K562 (cell line): ENCODE measurements around the gene MUSTN1. TPM values are rescaled to one million over a fixed set of nuclear protein-coding genes. Genes with fewer than 3 reads are reported as not detected.

ENCODE experiments used
- ATAC-seq: fragments of 200-7000 bp; cut with Tn5 transposase; 3 replicates; pipeline ENCODE4 v1.9.1; 2020; ENCODE audit warnings: moderate library complexity
- BruUV-seq: library from RNA; stranded (reverse); fragments of 400-500 nt; replicated peaks from 2 replicates; lab custom pipeline; 2021; lab: Mats Ljungman, UMichigan
- CTCF ChIA-PET: fragments of 300-600 bp; formaldehyde crosslinking; extraction: SDS; loops from one replicate; lab custom pipeline; 2021; ENCODE audit warnings: low intra/inter-chr PET ratio; lab: Yijun Ruan, JAX
- POLR2A ChIA-PET: fragments of 300-600, 350-650 bp; sonication (Branson Sonifier 250); formaldehyde crosslinking; extraction: SDS; loops from one replicate; lab custom pipeline; 2021; ENCODE audit warnings: antibody characterized with exemption, inconsistent platforms; lab: Yijun Ruan, JAX
- DNase-seq, 4 experiments: peaks; one replicate each; pipeline versions ENCODE4 v3.0.0 to v3.0.0-alpha.2; 2011 to 2018; ENCODE audit warnings: low spot score in 3 of 4, mixed read lengths in 3 of 4; ENCODE audit errors: extremely low read depth in 1 of 4
- FAIRE-seq: peaks from 2 replicates; lab custom pipeline; 2011; peaks lifted over from hg19 to GRCh38; lab: Jason Lieb, UNC
- H2AFZ ChIP-seq: 2 replicates; pipeline ENCODE4 v1.6.0; 2011; ENCODE audit warnings: low read depth, low read length, control low read depth, inconsistent platforms
- H3K27ac ChIP-seq: fragments of 200-600 bp; 3 replicates; pipeline ENCODE4 v1.8.0; 2011; ENCODE audit warnings: low read depth, mild to moderate bottlenecking, control low read depth, inconsistent platforms, low read length, moderate library complexity, mixed read lengths; ENCODE audit errors: extremely low read depth
- H3K27me3 ChIP-seq, 2 experiments: fragments of 300-600 bp in 1 of 2; 2 replicates in 1 of 2; 3 replicates in 1 of 2; pipeline versions ENCODE4 v1.6.0 to v1.8.0; 2011; ENCODE audit warnings: inconsistent platforms in 2 of 2, low read length in 2 of 2, mild to moderate bottlenecking in 1 of 2, mixed read lengths in 1 of 2, moderate library complexity in 1 of 2; ENCODE audit not compliant: control insufficient read depth in 2 of 2, insufficient read depth in 2 of 2
- H3K36me3 ChIP-seq: fragments of 300-600 bp; 3 replicates; pipeline ENCODE4 v1.8.0; 2011; ENCODE audit warnings: mild to moderate bottlenecking, low read length, inconsistent platforms; ENCODE audit not compliant: control insufficient read depth, insufficient read depth
- H3K4me1 ChIP-seq, 2 experiments: fragments of 200-600 bp in 1 of 2; replicated peaks in 1 of 2; 2 replicates in 1 of 2; 3 replicates in 1 of 2; pipeline versions ENCODE4 v1.5.1 to v1.8.0; 2011; ENCODE audit warnings: inconsistent platforms in 2 of 2, low read length in 2 of 2, mild to moderate bottlenecking in 1 of 2, mixed read lengths in 1 of 2, moderate library complexity in 1 of 2; ENCODE audit not compliant: control insufficient read depth in 2 of 2, insufficient read depth in 2 of 2
- H3K4me2 ChIP-seq: 2 replicates; pipeline ENCODE4 v1.6.1; 2011; ENCODE audit warnings: low read length, control low read depth, inconsistent platforms, mixed read lengths; ENCODE audit not compliant: insufficient read depth
- H3K4me3 ChIP-seq: fragments of 200-600 bp; sonication (generic), shearing (Covaris generic); 2 replicates; pipeline ENCODE4 v1.5.1; 2016; ENCODE audit warnings: control low read depth, inconsistent platforms
- H3K79me2 ChIP-seq: fragments of 200-600 bp; 3 replicates; pipeline ENCODE4 v1.8.0; 2011; ENCODE audit warnings: low read length, inconsistent platforms; ENCODE audit not compliant: control insufficient read depth, insufficient read depth
- H3K9ac ChIP-seq, 2 experiments: 2 replicates each; pipeline versions ENCODE4 v1.6.0 to v1.6.1; 2011; ENCODE audit warnings: low read depth in 2 of 2, low read length in 2 of 2, control low read depth in 1 of 2, inconsistent platforms in 1 of 2, mild to moderate bottlenecking in 1 of 2, mixed read lengths in 1 of 2; ENCODE audit not compliant: insufficient read depth in 1 of 2
- H3K9me1 ChIP-seq: one replicate; pipeline ENCODE4 v1.6.0; 2011; ENCODE audit warnings: inconsistent platforms, mild to moderate bottlenecking, low read length, moderate library complexity; ENCODE audit not compliant: control insufficient read depth, insufficient read depth
- H3K9me3 ChIP-seq: replicated peaks from 2 replicates; pipeline ENCODE4 v1.5.1; 2011; ENCODE audit warnings: low read depth, low read length, inconsistent platforms; ENCODE audit not compliant: control insufficient read depth, insufficient read depth
- H4K20me1 ChIP-seq: replicated peaks from 2 replicates; pipeline ENCODE4 v1.6.1; 2011; ENCODE audit warnings: low read length, inconsistent platforms, mixed read lengths; ENCODE audit not compliant: control insufficient read depth, insufficient read depth
- BACH1 ChIP-seq: fragments of 200-800 bp; sonication (Bioruptor generic); IDR thresholded peaks from 2 replicates; pipeline ENCODE4 v1.6.1; 2016; ENCODE audit warnings: missing genetic modification characterization, missing compliant biosample characterization
- BRD9 ChIP-seq: fragments of 450-650 bp; IDR thresholded peaks from 2 replicates; pipeline ENCODE4 v1.6.1; 2018; ENCODE audit warnings: low read depth; ENCODE audit not compliant: partially characterized antibody
- HNRNPK ChIP-seq: fragments of 200-400 bp; formaldehyde crosslinking; IDR thresholded peaks from one replicate; pipeline ENCODE4 v1.6.1; 2018; ENCODE audit warnings: mild to moderate bottlenecking, low read depth, low read length; ENCODE audit not compliant: poor library complexity, severe bottlenecking
- NFYB ChIP-seq: IDR thresholded peaks from 2 replicates; pipeline ENCODE4 v1.6.1; 2011; ENCODE audit warnings: mild to moderate bottlenecking, moderate library complexity; ENCODE audit not compliant: insufficient read length; ENCODE audit errors: extremely low read depth
- PHTF2 ChIP-seq: fragments of 250-450 bp; sonication (Bioruptor Pico); IDR thresholded peaks from 2 replicates; pipeline ENCODE4 v1.5.0; 2021; ENCODE audit warnings: mild to moderate bottlenecking
- RBM17 ChIP-seq: fragments of 200-400 bp; formaldehyde crosslinking; IDR thresholded peaks from 2 replicates; pipeline ENCODE4 v1.6.1; 2017; ENCODE audit warnings: low read depth, mild to moderate bottlenecking, low read length, borderline replicate concordance
- SLC30A9 ChIP-seq: fragments of 250-450 bp; sonication (Bioruptor Pico); IDR thresholded peaks from 2 replicates; pipeline ENCODE4 v1.8.0; 2022; ENCODE audit warnings: mild to moderate bottlenecking, moderate library complexity
- TFAM ChIP-seq: fragments of 250-450 bp; sonication (Bioruptor Pico); conservative IDR thresholded peaks from 2 replicates; pipeline ENCODE4 v1.5.0; 2021; ENCODE audit warnings: mild to moderate bottlenecking, moderate library complexity
- TOE1 ChIP-seq, 2 experiments: fragments of 450-650 bp in 1 of 2; sonication (generic) in 1 of 2; formaldehyde crosslinking in 1 of 2; IDR thresholded peaks; 2 replicates each; pipeline versions ENCODE4 v1.7.1 to v1.8.0; 2016 to 2022; ENCODE audit warnings: borderline replicate concordance in 2 of 2, mild to moderate bottlenecking in 2 of 2, antibody characterized with exemption in 1 of 2, inconsistent platforms in 1 of 2, low read depth in 1 of 2, missing genetic modification reagents in 1 of 2, moderate library complexity in 1 of 2
- ZC3H8 ChIP-seq: fragments of 450-650 bp; IDR thresholded peaks from 2 replicates; pipeline ENCODE4 v1.6.1; 2017
- WGBS: fragments of 100-300 bp; shearing (Covaris generic); methylation state at CpG from one replicate; pipeline ENCODE4 v1.1.6; 2016; ENCODE audit warnings: low coverage, mixed read lengths; ENCODE audit not compliant: insufficient coverage; ENCODE audit errors: missing lambda C conversion rate; 5-methylcytosine and 5-hydroxymethylcytosine counted together
- in situ Hi-C: fragments of 300-500 bp; cut with MboI; formaldehyde crosslinking; loops from 4 replicates; pipeline ENCODE4 v1.15.0; 2018; ENCODE audit warnings: inconsistent platforms, mixed read lengths
- intact Hi-C: fragments of 100-400 bp; cut with micrococcal nuclease; formaldehyde crosslinking; loops from 2 replicates; pipeline ENCODE4 v1.14.2; 2022
- polyA plus RNA-seq, 8 experiments: library from polyadenylated mRNA; depleted of rRNA in 4 of 8; stranded (reverse) in 5 of 8; unstranded in 3 of 8; fragments of >200 nt; fragmentation: Nextera tagmentation in 2 of 8; fragmentation: Illumina TruSeq in 1 of 8; extraction: Ambion mirVana in 2 of 8; extraction: Trizol in 1 of 8; gene quantifications; 2 replicates each; pipeline versions ENCODE4 v1.2.1 to v1.2.3, GENCODE V29; 2011 to 2014; ENCODE audit warnings: inconsistent platforms in 1 of 8, missing spikeins in 1 of 8
- total RNA-seq, 7 experiments: library from RNA; depleted of rRNA in 6 of 7; stranded (reverse); fragments of >200 nt in 6 of 7; fragmentation: Illumina TruSeq in 2 of 7; extraction: Trizol in 2 of 7; gene quantifications; 2 replicates each; pipeline versions ENCODE4 v1.2.1 to v1.2.3, GENCODE V29; 2011 to 2021; ENCODE audit warnings: low replicate concordance in 1 of 7
- TF ChIP-seq, protein P1 (sequence below), 2 experiments: IDR thresholded peaks; 2 replicates each; pipeline ENCODE4 v1.6.1; 2012; ENCODE audit warnings: improper control_type of control experiment in 2 of 2, low read depth in 2 of 2, low read length in 2 of 2, borderline replicate concordance in 1 of 2
- TF ChIP-seq, protein P2 (sequence below): fragments of 450-650 bp; formaldehyde crosslinking; IDR thresholded peaks from 2 replicates; pipeline ENCODE4 v1.4.0; 2020; ENCODE audit warnings: mild to moderate bottlenecking, moderate library complexity
- TF ChIP-seq, protein P3 (sequence below): fragments of 450-650 bp; conservative IDR thresholded peaks from 2 replicates; pipeline ENCODE4 v1.6.1; 2016; ENCODE audit warnings: missing genetic modification characterization, low read depth, mild to moderate bottlenecking, control low read depth, missing compliant biosample characterization

The MUSTN1 gene
- total and polyA plus RNA-seq, 9 of the 15 experiments (the other 6 are each of a cell fraction or from before 2014, with no cell fraction given), result 0.15 to 0.78 (median 0.44) TPM; not detected in 4

DNA sequence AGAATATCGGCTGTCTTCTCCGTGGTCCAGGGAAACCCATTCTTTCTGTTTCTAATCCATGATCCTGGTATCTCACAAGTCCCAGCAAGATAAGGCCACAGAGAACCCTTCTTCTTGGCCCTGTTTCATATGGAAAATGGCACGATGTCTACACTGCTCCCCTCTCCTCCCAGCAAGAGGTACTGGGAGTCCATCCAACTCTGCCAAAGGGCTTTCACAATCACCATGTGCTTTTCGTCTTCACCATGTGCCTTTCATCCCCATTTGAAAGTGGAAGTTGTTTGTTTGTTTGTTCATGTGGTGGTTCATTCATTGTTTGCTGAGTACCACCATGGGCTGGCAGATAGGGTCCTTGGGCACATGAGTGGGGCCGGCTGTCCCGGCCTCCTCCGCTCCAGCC, 34.7 kb downstream of the MUSTN1 start:
- peak overlapping the region; percentile 51; the same call in 1 of the 2 replicates for H2AFZ ChIP-seq
- no peaks in the 10 kb centered on the region for H3K9me1 ChIP-seq
- BruUV-seq, result no TSS peak
- no peaks in the 10 kb centered on the region for H3K36me3 ChIP-seq
- no peak overlapping the region for H3K4me2 ChIP-seq
- no peak overlapping the region for H3K9ac ChIP-seq
- ChIA-PET POLR2A (interaction anchor here (1.2 kb wide), 1 partner anchor 14 kb away, joined by 3 read pairs; no protein-coding TSS in a partner anchor), CTCF (no interaction called here)
- TF ChIP-seq TOE1 (IDR thresholded peaks at IDR 0.05; ENCODE audit: borderline replicate concordance) (no peak), TOE1 (CRISPR knock-in tag; IDR thresholded peaks at IDR 0.05; ENCODE audit: borderline replicate concordance, low read depth) (no peak), HNRNPK (no peak), TFAM (no peak), BACH1 (tag) (no peak), PHTF2 (no peak), ZC3H8 (no peak), BRD9 (no peak), SLC30A9 (CRISPR knock-in tag) (no peak), RBM17 (no peak), NFYB (no peak)
- TF ChIP-seq, protein P1, sequence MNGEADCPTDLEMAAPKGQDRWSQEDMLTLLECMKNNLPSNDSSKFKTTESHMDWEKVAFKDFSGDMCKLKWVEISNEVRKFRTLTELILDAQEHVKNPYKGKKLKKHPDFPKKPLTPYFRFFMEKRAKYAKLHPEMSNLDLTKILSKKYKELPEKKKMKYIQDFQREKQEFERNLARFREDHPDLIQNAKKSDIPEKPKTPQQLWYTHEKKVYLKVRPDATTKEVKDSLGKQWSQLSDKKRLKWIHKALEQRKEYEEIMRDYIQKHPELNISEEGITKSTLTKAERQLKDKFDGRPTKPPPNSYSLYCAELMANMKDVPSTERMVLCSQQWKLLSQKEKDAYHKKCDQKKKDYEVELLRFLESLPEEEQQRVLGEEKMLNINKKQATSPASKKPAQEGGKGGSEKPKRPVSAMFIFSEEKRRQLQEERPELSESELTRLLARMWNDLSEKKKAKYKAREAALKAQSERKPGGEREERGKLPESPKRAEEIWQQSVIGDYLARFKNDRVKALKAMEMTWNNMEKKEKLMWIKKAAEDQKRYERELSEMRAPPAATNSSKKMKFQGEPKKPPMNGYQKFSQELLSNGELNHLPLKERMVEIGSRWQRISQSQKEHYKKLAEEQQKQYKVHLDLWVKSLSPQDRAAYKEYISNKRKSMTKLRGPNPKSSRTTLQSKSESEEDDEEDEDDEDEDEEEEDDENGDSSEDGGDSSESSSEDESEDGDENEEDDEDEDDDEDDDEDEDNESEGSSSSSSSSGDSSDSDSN (IDR thresholded peaks at IDR 0.05; ENCODE audit: borderline replicate concordance in 1 of 2, low read depth in 2 of 2, low read length in 2 of 2), result no peak
- TF ChIP-seq, protein P2, sequence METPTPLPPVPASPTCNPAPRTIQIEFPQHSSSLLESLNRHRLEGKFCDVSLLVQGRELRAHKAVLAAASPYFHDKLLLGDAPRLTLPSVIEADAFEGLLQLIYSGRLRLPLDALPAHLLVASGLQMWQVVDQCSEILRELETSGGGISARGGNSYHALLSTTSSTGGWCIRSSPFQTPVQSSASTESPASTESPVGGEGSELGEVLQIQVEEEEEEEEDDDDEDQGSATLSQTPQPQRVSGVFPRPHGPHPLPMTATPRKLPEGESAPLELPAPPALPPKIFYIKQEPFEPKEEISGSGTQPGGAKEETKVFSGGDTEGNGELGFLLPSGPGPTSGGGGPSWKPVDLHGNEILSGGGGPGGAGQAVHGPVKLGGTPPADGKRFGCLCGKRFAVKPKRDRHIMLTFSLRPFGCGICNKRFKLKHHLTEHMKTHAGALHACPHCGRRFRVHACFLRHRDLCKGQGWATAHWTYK (CRISPR knock-in tag), result no peak
- TF ChIP-seq, protein P3, sequence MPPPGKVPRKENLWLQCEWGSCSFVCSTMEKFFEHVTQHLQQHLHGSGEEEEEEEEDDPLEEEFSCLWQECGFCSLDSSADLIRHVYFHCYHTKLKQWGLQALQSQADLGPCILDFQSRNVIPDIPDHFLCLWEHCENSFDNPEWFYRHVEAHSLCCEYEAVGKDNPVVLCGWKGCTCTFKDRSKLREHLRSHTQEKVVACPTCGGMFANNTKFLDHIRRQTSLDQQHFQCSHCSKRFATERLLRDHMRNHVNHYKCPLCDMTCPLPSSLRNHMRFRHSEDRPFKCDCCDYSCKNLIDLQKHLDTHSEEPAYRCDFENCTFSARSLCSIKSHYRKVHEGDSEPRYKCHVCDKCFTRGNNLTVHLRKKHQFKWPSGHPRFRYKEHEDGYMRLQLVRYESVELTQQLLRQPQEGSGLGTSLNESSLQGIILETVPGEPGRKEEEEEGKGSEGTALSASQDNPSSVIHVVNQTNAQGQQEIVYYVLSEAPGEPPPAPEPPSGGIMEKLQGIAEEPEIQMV (tag), result no peak
- intact Hi-C loops (no loop called here), in situ Hi-C loops (no loop called here)
- peaks cover 0 to 7% of the 10 kb centered on the region in 2 experiments; a peak in 1 of 5 replicates for H3K27me3 ChIP-seq
- H3K79me2 ChIP-seq, result no peaks in the 10 kb centered on the region
- no peaks in the 10 kb centered on the region for H4K20me1 ChIP-seq
- no peak for DNase-seq
- H3K4me1 ChIP-seq, result peaks cover 0 to 14% of the 10 kb centered on the region in 2 experiments; a peak in 2 of 5 replicates
- 14% methylated on average over 4 of the region's 7 CpGs for WGBS
- no peak for ATAC-seq
- H3K4me3 ChIP-seq, result no peak overlapping the region
- no peak overlapping the region for H3K27ac ChIP-seq
- no peaks in the 10 kb centered on the region for H3K9me3 ChIP-seq
- no peak for FAIRE-seq
